Activated T-helper 17 cell treated with anti-CD3 and anti-CD28 coated beads, Interleukin-2, amount 50 U/mL, for 72 hours (primary cell): Measurements from ENCODE around the gene DACT3. TPM values are rescaled to one million over a fixed set of nuclear protein-coding genes. Genes with fewer than 3 reads are reported as not detected.

Experiments
- ATAC-seq: fragments of 150-1000 bp; cut with Tn5 transposase; replicated peaks from 2 replicates; pipeline ENCODE4 v1.10.0; 2021; ENCODE audit warnings: mild to moderate bottlenecking, moderate library complexity
- H3K27ac Mint-ChIP-seq: one replicate; pipeline ENCODE4 v1.8.0; 2022; ENCODE audit warnings: mixed read lengths
- H3K27me3 Mint-ChIP-seq: one replicate; pipeline ENCODE4 v1.8.0; 2022; ENCODE audit warnings: mixed read lengths
- H3K36me3 Mint-ChIP-seq: one replicate; pipeline ENCODE4 v1.8.0; 2022; ENCODE audit warnings: low read depth, mild to moderate bottlenecking, mixed read lengths
- H3K4me1 Mint-ChIP-seq: one replicate; pipeline ENCODE4 v1.8.0; 2022; ENCODE audit warnings: mixed read lengths
- H3K4me3 Mint-ChIP-seq: one replicate; pipeline ENCODE4 v1.8.0; 2022; ENCODE audit warnings: mild to moderate bottlenecking, mixed read lengths
- H3K9me3 Mint-ChIP-seq: one replicate; pipeline ENCODE4 v1.8.0; 2022; ENCODE audit warnings: mixed read lengths
- total RNA-seq, 2 donors: library from RNA; stranded (reverse); gene quantifications; one replicate each; pipeline ENCODE4 v1.2.3, GENCODE V29; 2022

The DACT3 gene
- total RNA-seq, 2 donors from 2014 or later = 0.09 to 5.4 TPM

- no peaks in the 10 kb centered on the region for H3K27me3 Mint-ChIP-seq
- H3K4me1 Mint-ChIP-seq = peaks cover 31% of the 10 kb centered on the region
- H3K9me3 Mint-ChIP-seq = no peaks in the 10 kb centered on the region
- peaks cover 93% of the 10 kb centered on the region for H3K36me3 Mint-ChIP-seq
- no peak overlapping the region for H3K4me3 Mint-ChIP-seq
- no peak overlapping the region for H3K27ac Mint-ChIP-seq
- no peak for ATAC-seq
These were observed 55.6 kb downstream of the DACT3 start for GRCh38 chr19:46605356-46605821.

DNA sequence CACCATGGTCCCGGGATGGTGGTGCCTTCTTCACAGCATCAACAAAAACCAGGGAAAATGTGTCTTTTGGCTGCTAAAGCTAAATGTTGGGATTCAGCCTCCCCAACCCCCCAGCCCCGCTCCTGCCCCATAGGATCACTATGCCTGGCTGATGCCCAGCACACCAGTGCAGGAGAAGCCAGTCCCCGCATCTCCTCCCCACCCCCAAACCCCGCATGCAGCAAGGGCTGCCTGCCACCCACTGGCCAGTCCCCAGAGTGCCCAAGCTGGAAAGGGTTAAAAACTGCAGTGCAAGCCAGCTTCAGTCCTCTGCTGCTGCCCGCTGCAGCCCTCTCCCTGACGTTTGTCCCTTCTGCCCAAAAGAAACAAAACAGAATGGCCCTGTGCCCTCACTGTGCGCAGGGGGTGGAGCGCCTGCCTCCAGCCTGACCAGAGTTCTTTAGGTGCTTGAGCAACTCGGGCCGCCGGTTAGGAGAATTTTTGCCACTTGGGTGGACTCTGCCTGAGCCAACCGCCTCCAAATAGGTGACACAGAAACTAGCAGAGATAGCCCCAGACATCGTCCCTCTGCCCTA lies 56.1 kb downstream of the DACT3 start:
- ATAC-seq = no peak
- Mint-ChIP-seq H3K27ac (no peak overlapping the region), H3K36me3 (peaks cover 88% of the 10 kb centered on the region), H3K9me3 (no peaks in the 10 kb centered on the region), H3K4me1 (peaks cover 31% of the 10 kb centered on the region), H3K4me3 (peak overlapping the region; percentile 98), H3K27me3 (no peaks in the 10 kb centered on the region)

GRCh38 chr19:46603752-46604231 lies 57.2 kb downstream of the DACT3 start:
- Mint-ChIP-seq H3K27ac (peak overlapping the region; percentile 95), H3K4me1 (peaks cover 25% of the 10 kb centered on the region), H3K9me3 (no peaks in the 10 kb centered on the region), H3K27me3 (no peaks in the 10 kb centered on the region), H3K4me3 (peak overlapping the region; percentile 98), H3K36me3 (peaks cover 77% of the 10 kb centered on the region)
- no peak for ATAC-seq

GRCh38 chr19:46603195-46603637 lies 57.8 kb downstream of the DACT3 start:
- Mint-ChIP-seq H3K9me3 (no peaks in the 10 kb centered on the region), H3K36me3 (peaks cover 72% of the 10 kb centered on the region), H3K4me3 (peak overlapping the region; percentile 98), H3K27me3 (no peaks in the 10 kb centered on the region), H3K4me1 (peaks cover 23% of the 10 kb centered on the region), H3K27ac (peak overlapping the region; percentile 95)
- no peak for ATAC-seq

GRCh38 chr19:46602392-46603194 lies 58.4 kb downstream of the DACT3 start:
- Mint-ChIP-seq H3K27me3 (no peaks in the 10 kb centered on the region), H3K9me3 (no peaks in the 10 kb centered on the region), H3K36me3 (peaks cover 65% of the 10 kb centered on the region), H3K4me1 (peaks cover 17% of the 10 kb centered on the region), H3K27ac (peak overlapping the region; percentile 95), H3K4me3 (peak overlapping the region; percentile 98)
- peak; percentile 7 for ATAC-seq

GRCh38 chr19:46601318-46602224 lies 59.4 kb downstream of the DACT3 start, which contains the start of gene CALM3:
Gene CALM3, plus strand, starts transcription at chr19:46601330. Its CDS starts 105 bp downstream, at chr19:46601435.
- no peaks in the 10 kb centered on the region for H3K27me3 Mint-ChIP-seq
- peak within 1 kb of the TSS; percentile 98 for H3K4me3 Mint-ChIP-seq
- no peaks in the 10 kb centered on the region for H3K9me3 Mint-ChIP-seq
- peak within 1 kb of the TSS; percentile 100 for H3K27ac Mint-ChIP-seq
- peaks cover 55% of the 10 kb centered on the region for H3K36me3 Mint-ChIP-seq
- ATAC-seq = no peak
- H3K4me1 Mint-ChIP-seq = peaks cover 15% of the 10 kb centered on the region

- peak overlapping the region; percentile 100 for H3K27ac Mint-ChIP-seq
- H3K27me3 Mint-ChIP-seq = no peaks in the 10 kb centered on the region
- no peaks in the 10 kb centered on the region for H3K9me3 Mint-ChIP-seq
- peak; percentile 88 for ATAC-seq
- peaks cover 46% of the 10 kb centered on the region for H3K36me3 Mint-ChIP-seq
- peaks cover 15% of the 10 kb centered on the region for H3K4me1 Mint-ChIP-seq
- peak overlapping the region; percentile 98 for H3K4me3 Mint-ChIP-seq
These were observed 60.3 kb downstream of the DACT3 start for GRCh38 chr19:46600384-46601317.

- Mint-ChIP-seq H3K9me3 (no peaks in the 10 kb centered on the region), H3K27ac (peak overlapping the region; percentile 100), H3K36me3 (peaks cover 38% of the 10 kb centered on the region), H3K27me3 (no peaks in the 10 kb centered on the region), H3K4me3 (peak overlapping the region; percentile 98), H3K4me1 (peaks cover 15% of the 10 kb centered on the region)
- no peak for ATAC-seq
These were observed 61.1 kb downstream of the DACT3 start for GRCh38 chr19:46599716-46600373.

GRCh38 chr19:46598372-46598917 lies 62.5 kb downstream of the DACT3 start:
- Mint-ChIP-seq H3K4me1 (peaks cover 12% of the 10 kb centered on the region), H3K9me3 (no peaks in the 10 kb centered on the region), H3K4me3 (no peak overlapping the region), H3K36me3 (peaks cover 27% of the 10 kb centered on the region), H3K27me3 (no peaks in the 10 kb centered on the region), H3K27ac (no peak overlapping the region)
- ATAC-seq = no peak

Other genes starting within 250 kb of the DACT3 start
- gene CCDC8, start 247.6 kb downstream of the DACT3 start, total RNA-seq = not detected
- gene PNMA8C, start 232.2 kb downstream of the DACT3 start, total RNA-seq = not detected
- not detected for gene PNMA8A, start 189.6 kb downstream of the DACT3 start, total RNA-seq
- under 1 TPM in 1 of 2 donors, not detected in 1; 0.08 TPM for gene PNMA8B, start 165.3 kb downstream of the DACT3 start, total RNA-seq
- 100 to 1,000 TPM; 313 to 323 TPM for gene CALM3, start 59.9 kb downstream of the DACT3 start, total RNA-seq
- 10 to 100 TPM in 1 of 2 donors, 1 to 10 TPM in 1; 1.3 to 12.9 TPM for gene PTGIR, start 36.1 kb downstream of the DACT3 start, total RNA-seq
- 1 to 10 TPM in 1 of 2 donors, not detected in 1; 9.6 TPM for gene GNG8, start 25.0 kb downstream of the DACT3 start, total RNA-seq
- 100 to 1,000 TPM in 1 of 2 donors, 10 to 100 TPM in 1; 75.0 to 103 TPM for gene PRKD2, start 55.9 kb upstream of the DACT3 start, total RNA-seq
- gene FKRP, start 84.9 kb upstream of the DACT3 start, total RNA-seq = 10 to 100 TPM in 1 of 2 donors, 1 to 10 TPM in 1; 6.3 to 14.3 TPM
- 10 to 100 TPM; 60.7 to 69.9 TPM for gene STRN4, start 85.3 kb upstream of the DACT3 start, total RNA-seq
- 100 to 1,000 TPM; 119 to 221 TPM for gene SLC1A5, start 127.4 kb upstream of the DACT3 start, total RNA-seq
- gene AP2S1, start 189.7 kb upstream of the DACT3 start, total RNA-seq = 100 to 1,000 TPM in 1 of 2 donors, 10 to 100 TPM in 1; 69.7 to 137 TPM
- gene ARHGAP35, start 199.8 kb upstream of the DACT3 start, total RNA-seq = 10 to 100 TPM; 38.0 to 38.3 TPM